ENCODE data around the gene CCNF.

CCNF gene

DNA sequence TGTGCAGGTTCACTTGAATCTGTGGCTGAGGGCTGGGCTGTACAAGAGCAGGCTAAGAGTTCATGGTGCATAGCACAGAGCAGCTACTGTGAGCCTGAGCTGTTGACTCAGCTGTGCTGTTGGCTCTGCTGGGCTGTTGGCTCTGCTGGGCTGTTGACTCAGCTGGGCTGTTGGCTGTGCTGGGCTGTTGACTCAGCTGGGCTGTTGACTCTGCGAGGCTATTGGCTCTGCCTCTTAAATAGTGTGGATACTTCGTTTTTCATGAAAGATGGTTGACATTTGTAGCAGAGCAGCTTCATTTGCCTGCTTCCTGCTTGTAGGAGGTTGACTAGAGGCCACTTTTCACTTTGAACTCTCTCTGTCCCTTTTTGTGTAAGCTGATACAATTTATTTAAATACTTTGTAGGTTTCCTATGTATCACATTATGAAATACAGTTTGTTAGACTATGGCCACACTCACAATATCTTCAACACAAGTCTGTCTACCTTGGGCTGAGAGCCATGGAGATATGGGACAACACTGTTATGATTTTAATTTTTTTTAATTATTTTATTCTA, 40.3 kb upstream of the CCNF start:
- TF ChIP-seq, protein P1, sequence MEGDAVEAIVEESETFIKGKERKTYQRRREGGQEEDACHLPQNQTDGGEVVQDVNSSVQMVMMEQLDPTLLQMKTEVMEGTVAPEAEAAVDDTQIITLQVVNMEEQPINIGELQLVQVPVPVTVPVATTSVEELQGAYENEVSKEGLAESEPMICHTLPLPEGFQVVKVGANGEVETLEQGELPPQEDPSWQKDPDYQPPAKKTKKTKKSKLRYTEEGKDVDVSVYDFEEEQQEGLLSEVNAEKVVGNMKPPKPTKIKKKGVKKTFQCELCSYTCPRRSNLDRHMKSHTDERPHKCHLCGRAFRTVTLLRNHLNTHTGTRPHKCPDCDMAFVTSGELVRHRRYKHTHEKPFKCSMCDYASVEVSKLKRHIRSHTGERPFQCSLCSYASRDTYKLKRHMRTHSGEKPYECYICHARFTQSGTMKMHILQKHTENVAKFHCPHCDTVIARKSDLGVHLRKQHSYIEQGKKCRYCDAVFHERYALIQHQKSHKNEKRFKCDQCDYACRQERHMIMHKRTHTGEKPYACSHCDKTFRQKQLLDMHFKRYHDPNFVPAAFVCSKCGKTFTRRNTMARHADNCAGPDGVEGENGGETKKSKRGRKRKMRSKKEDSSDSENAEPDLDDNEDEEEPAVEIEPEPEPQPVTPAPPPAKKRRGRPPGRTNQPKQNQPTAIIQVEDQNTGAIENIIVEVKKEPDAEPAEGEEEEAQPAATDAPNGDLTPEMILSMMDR (conservative IDR thresholded peaks at IDR 0.05; ENCODE audit: low read length) = no peak
- no peak overlapping the region for H3K4me3 ChIP-seq (ENCODE audit: low read length)
- DNase-seq (ENCODE audit: low read depth) = peak; percentile 39

DNA sequence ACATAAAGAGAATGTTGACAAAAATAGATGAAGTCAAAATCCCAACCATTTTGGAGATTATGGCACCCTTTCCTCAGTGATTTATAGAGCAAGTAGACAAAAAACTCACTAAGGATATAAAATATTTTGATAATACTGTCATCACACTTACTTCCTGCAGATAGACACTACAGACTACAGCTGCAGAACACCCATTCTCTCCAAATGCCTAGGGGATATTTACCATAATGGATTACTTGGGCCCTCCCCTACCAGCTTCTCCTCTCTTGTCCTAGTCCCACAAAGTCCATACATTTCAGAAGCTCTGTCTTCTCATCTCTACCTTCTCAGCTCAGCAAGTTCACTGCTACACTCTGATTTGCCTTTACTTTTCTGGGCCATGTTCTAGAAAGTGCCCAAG, 37.2 kb upstream of the CCNF start:
- DNase-seq (ENCODE audit: low read depth) = no peak
- TF ChIP-seq, protein P1 (conservative IDR thresholded peaks at IDR 0.05; ENCODE audit: low read length) = no peak
- no peak overlapping the region for H3K4me3 ChIP-seq (ENCODE audit: low read length)

DNA sequence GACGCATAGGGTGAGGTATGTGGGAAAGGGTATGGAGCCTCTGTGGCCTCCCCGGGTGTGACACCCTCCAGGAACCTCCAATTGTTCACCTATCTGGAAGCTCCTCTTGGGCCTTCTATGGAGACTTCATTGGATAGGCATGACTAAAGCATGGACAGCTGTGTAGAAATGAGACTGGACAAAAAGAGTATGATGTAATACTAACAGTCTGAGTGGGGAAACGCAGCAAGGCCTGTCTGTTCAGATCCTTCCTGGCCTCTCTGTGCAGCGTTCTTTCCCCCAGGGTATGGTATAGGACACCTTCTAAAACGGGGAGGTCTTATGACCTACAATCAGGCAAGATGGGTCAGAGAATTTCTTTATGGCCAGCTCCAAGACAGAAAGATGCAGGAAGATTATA, 30.7 kb upstream of the CCNF start:
- no peak overlapping the region for H3K4me3 ChIP-seq (ENCODE audit: low read length)
- TF ChIP-seq, protein P1 (conservative IDR thresholded peaks at IDR 0.05; ENCODE audit: low read length) = no peak
- DNase-seq (ENCODE audit: low read depth) = no peak

DNA sequence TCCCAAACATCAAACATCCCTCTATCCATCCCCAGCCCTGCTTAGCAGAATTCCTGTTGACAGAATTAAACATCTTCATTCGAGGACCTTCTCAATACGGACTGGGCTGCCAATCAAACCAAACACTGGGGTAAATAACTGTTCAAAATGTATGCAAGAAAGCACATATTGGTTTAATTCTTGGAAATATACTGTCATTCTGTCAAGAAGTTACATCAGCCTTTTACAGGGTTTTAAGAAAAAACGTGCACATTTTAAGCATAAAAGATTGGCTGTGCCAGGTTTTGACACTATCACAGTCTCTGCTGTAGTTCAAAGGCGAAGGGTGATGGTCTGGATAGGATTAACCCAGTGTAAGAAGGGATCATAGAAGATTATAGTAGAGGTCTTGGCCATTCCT, 25.1 kb upstream of the CCNF start:
- H3K4me3 ChIP-seq (ENCODE audit: low read length) = no peak overlapping the region
- TF ChIP-seq, protein P1 (conservative IDR thresholded peaks at IDR 0.05; ENCODE audit: low read length) = no peak
- peak; percentile 12 for DNase-seq (ENCODE audit: low read depth)

GRCh38 chr16:2415085-2415484, 14.2 kb upstream of the CCNF start:
- H3K4me3 ChIP-seq (ENCODE audit: low read length) = no peak overlapping the region

DNA sequence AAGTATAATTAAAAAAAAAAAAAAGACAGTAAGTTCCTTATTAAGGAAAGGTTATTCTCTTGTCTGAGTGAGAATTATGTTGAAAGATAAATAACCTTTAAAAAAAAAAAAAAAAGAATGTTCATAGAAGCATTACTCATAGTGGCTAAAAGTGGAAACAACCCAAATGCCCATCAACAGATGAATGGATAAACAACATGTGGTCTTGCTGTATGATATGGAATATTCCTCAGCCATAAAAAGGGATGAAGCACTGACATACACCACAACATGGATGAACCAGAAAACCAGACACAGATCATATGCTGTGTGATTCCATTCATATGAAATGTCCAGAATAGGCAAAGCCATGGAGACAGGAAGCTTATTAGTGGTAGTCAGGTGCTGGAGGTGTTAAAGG, 9.2 kb upstream of the CCNF start:
- TF ChIP-seq, protein P1 (conservative IDR thresholded peaks at IDR 0.05; ENCODE audit: low read length) = no peak
- DNase-seq (ENCODE audit: low read depth) = no peak
- no peak overlapping the region for H3K4me3 ChIP-seq (ENCODE audit: low read length)

More at GRCh38 chr16:2415085-2415484, 14.2 kb upstream of the CCNF start:
- TF ChIP-seq, protein P1 (conservative IDR thresholded peaks at IDR 0.05; ENCODE audit: low read length) = no peak
- DNase-seq (ENCODE audit: low read depth) = no peak

DNA sequence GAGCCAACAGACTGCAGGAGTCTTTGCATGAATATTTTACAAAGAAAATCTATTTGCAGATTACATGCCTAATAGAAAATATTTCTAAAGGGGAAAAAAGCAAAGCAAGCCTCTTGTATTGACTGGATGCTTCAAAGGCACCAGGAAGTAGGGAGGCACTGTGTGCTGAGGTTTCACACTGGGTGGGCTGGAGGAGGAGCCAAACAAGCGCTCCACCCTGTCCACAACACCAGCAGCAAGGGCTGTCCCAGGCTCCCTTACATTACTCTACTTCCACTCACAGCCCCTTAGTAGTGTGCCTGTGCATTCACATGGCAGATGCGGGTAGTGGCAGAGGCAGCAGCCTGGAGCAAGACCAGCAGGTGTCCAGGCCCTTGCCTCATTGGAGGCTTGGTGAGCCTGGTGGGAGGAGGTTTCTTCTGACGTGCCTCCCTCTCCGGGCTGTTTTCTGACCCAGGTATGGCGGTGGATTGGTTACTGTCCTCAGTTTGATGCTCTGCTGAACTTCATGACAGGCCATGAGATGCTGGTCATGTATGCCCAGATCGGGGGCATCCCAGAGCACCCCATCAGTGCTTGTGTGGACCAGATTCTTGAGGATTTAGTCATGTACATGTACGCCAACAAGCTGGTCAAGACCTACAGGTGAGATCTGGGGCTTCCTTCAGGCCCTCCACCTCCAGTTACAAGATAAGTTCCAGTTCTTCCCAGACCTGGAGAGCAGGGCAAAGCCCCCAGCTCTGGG, 7.0 kb upstream of the CCNF start:
- TF ChIP-seq, protein P1 (conservative IDR thresholded peaks at IDR 0.05; ENCODE audit: low read length) = no peak
- H3K4me3 ChIP-seq (ENCODE audit: low read length) = no peak overlapping the region
- DNase-seq (ENCODE audit: low read depth) = no peak
